Keratinocyte (primary cell): ENCODE measurements around the gene PTPRN2. TPM values are rescaled to one million over a fixed set of nuclear protein-coding genes. Genes with fewer than 3 reads are reported as not detected.

Experiments used
- DNase-seq: peaks from one replicate; pipeline ENCODE4 v3.0.0-alpha.2; 2011; ENCODE audit warnings: low read depth, missing footprints, low spot score
- FAIRE-seq: peaks from 2 replicates; lab custom pipeline; 2011; peaks lifted over from hg19 to GRCh38; lab: Jason Lieb, UNC
- H2AFZ ChIP-seq: 2 replicates; pipeline ENCODE4 v1.6.0; 2012; ENCODE audit warnings: low read length, control low read depth, inconsistent platforms; ENCODE audit not compliant: control insufficient read depth
- H3K27ac ChIP-seq: 2 replicates; pipeline ENCODE4 v1.5.1; 2011; ENCODE audit warnings: low read length; ENCODE audit not compliant: control insufficient read depth, insufficient read depth
- H3K27me3 ChIP-seq: 3 replicates; pipeline ENCODE4 v1.6.0; 2011; ENCODE audit warnings: low read length; ENCODE audit not compliant: control insufficient read depth, insufficient read depth; ENCODE audit errors: extremely low read depth
- H3K36me3 ChIP-seq, 2 experiments: 2 replicates in 1 of 2; 3 replicates in 1 of 2; pipeline ENCODE4 v1.5.1; 2011; ENCODE audit warnings: low read length in 2 of 2, mild to moderate bottlenecking in 1 of 2; ENCODE audit not compliant: control insufficient read depth in 2 of 2, insufficient read depth in 2 of 2; ENCODE audit errors: extremely low read depth in 1 of 2
- H3K4me1 ChIP-seq: 3 replicates; pipeline ENCODE4 v1.5.1; 2011; ENCODE audit warnings: low read length; ENCODE audit not compliant: control insufficient read depth, insufficient read depth; ENCODE audit errors: extremely low read depth
- H3K4me2 ChIP-seq: 3 replicates; pipeline ENCODE4 v1.6.0; 2011; ENCODE audit warnings: low read depth, low read length; ENCODE audit not compliant: control insufficient read depth, insufficient read depth; ENCODE audit errors: extremely low read depth
- H3K4me3 ChIP-seq, 3 experiments: fragments of 200-600 bp in 1 of 3; sonication (generic) in 1 of 3; 2 replicates in 2 of 3; 3 replicates in 1 of 3; pipeline ENCODE4 v1.5.1; 2011 to 2016; ENCODE audit warnings: low read length in 3 of 3, mild to moderate bottlenecking in 3 of 3, control low read depth in 2 of 3, inconsistent platforms in 1 of 3, low read depth in 1 of 3, mixed read lengths in 1 of 3, mixed run types in 1 of 3, moderate library complexity in 1 of 3; ENCODE audit not compliant: control insufficient read depth in 2 of 3, insufficient read depth in 2 of 3; ENCODE audit errors: extremely low read depth in 1 of 3
- H3K79me2 ChIP-seq: 2 replicates; pipeline ENCODE4 v1.6.0; 2012; ENCODE audit warnings: low read length; ENCODE audit not compliant: control insufficient read depth, insufficient read depth
- H3K9ac ChIP-seq: 3 replicates; pipeline ENCODE4 v1.6.0; 2011; ENCODE audit warnings: low read length; ENCODE audit not compliant: control insufficient read depth, insufficient read depth; ENCODE audit errors: extremely low read depth
- H3K9me1 ChIP-seq: 3 replicates; pipeline ENCODE4 v1.6.0; 2011; ENCODE audit warnings: low read length; ENCODE audit not compliant: control insufficient read depth, insufficient read depth; ENCODE audit errors: extremely low read depth
- H3K9me3 ChIP-seq: 2 replicates; pipeline ENCODE4 v1.5.1; 2012; ENCODE audit warnings: low read depth, low read length; ENCODE audit not compliant: control insufficient read depth
- H4K20me1 ChIP-seq: 3 replicates; pipeline ENCODE4 v1.6.0; 2011; ENCODE audit warnings: low read length; ENCODE audit not compliant: control insufficient read depth, insufficient read depth; ENCODE audit errors: extremely low read depth
- EZH2 ChIP-seq: IDR thresholded peaks from one replicate; pipeline ENCODE4 v1.6.1; 2012; ENCODE audit warnings: inconsistent platforms, mild to moderate bottlenecking, low read length, moderate library complexity
- dilution Hi-C: fragments of 300-500 bp; cut with MboI; formaldehyde crosslinking; loops from one replicate; pipeline ENCODE4 v1.7.0; 2020; ENCODE audit warnings: low sequenced_read_pairs; ENCODE audit not compliant: extremely low pct_ligation_motif_present
- polyA plus RNA-seq, 5 experiments: library from polyadenylated mRNA; depleted of rRNA in 3 of 5; stranded (reverse) in 3 of 5; stranded (forward) in 1 of 5; unstranded in 1 of 5; fragments of >200 nt; gene quantifications; 1 replicate in 1 of 5; 2 replicates in 3 of 5; 3 replicates in 1 of 5; pipeline versions ENCODE4 v1.2.1 to v1.2.3, GENCODE V29; 2011 to 2012; ENCODE audit warnings: missing spikeins in 2 of 5, low read depth in 1 of 5, low replicate concordance in 1 of 5
- TF ChIP-seq, protein P1 (sequence below), 3 experiments: IDR thresholded peaks in 1 of 3; conservative IDR thresholded peaks in 1 of 3; optimal IDR thresholded peaks in 1 of 3; 2 replicates in 2 of 3; 3 replicates in 1 of 3; pipeline versions ENCODE3 to v1.5.1; 2011; ENCODE audit warnings: low read length in 3 of 3, mild to moderate bottlenecking in 3 of 3, moderate library complexity in 2 of 3, control low read depth in 1 of 3, inconsistent platforms in 1 of 3; ENCODE audit not compliant: insufficient read depth in 2 of 3; ENCODE audit errors: extremely low read depth in 1 of 3

PTPRN2 gene
- polyA plus RNA-seq, 1 donor (not counting 4 experiments of a cell fraction or from before 2014, with no cell fraction given), result not detected

DNA sequence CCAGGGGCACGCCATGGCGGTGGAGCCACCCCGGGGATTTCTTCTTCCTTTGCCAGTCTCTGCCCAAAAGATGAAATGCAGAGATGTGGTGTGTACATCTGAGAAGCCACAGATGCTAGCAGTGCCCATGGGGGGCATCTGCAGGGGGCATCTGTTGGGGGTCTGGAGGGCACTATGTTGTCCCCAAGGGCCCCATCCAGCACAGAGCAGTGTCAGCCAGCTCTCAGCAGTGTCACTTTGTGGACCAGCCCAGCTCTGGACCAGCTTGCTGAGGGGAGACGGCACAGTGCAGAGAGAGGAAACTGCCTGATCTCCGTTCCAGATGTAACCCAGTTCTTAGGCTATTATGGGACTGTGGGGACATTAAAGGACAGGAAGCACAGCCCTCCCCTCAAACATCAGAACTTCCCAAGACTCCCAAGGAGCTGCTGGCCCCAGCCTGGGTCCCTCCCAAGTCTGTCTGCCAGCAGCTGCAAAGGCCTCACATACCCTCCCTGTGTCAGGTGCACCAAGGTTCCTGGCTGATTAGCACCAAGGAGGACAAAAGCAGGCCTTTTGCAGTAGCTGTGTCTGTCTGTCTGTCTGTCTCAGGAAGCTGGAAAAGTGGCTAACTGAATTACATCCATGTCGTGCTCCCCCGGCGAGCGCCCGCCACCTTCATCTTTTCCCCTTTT is 536.5 kb downstream of the PTPRN2 start:
- Histone ChIP-seq H3K79me2 (no peaks in the 10 kb centered on the region), H4K20me1 (no peaks in the 10 kb centered on the region), H3K9me1 (no peaks in the 10 kb centered on the region), H3K9ac (no peak overlapping the region), H3K4me1 (no peaks in the 10 kb centered on the region), H3K4me3 (no peak overlapping the region), H3K27me3 (no peaks in the 10 kb centered on the region), H3K9me3 (peaks cover 21% of the 10 kb centered on the region), H3K4me2 (no peak overlapping the region), H2AFZ (no peak overlapping the region), H3K27ac (no peak overlapping the region), H3K36me3 (no peaks in the 10 kb centered on the region)
- DNase-seq, result no peak
- dilution Hi-C loops, result no loop called here
- TF ChIP-seq, protein P1, sequence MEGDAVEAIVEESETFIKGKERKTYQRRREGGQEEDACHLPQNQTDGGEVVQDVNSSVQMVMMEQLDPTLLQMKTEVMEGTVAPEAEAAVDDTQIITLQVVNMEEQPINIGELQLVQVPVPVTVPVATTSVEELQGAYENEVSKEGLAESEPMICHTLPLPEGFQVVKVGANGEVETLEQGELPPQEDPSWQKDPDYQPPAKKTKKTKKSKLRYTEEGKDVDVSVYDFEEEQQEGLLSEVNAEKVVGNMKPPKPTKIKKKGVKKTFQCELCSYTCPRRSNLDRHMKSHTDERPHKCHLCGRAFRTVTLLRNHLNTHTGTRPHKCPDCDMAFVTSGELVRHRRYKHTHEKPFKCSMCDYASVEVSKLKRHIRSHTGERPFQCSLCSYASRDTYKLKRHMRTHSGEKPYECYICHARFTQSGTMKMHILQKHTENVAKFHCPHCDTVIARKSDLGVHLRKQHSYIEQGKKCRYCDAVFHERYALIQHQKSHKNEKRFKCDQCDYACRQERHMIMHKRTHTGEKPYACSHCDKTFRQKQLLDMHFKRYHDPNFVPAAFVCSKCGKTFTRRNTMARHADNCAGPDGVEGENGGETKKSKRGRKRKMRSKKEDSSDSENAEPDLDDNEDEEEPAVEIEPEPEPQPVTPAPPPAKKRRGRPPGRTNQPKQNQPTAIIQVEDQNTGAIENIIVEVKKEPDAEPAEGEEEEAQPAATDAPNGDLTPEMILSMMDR (optimal IDR thresholded peaks at IDR 0.05 in 1 of 3, IDR thresholded peaks at IDR 0.05 in 1 of 3, conservative IDR thresholded peaks at IDR 0.05 in 1 of 3; ENCODE audit: extremely low read depth in 1 of 3, insufficient read depth in 2 of 3, low read length in 3 of 3), result no peak
- TF ChIP-seq EZH2, result no peak
- FAIRE-seq, result no peak

DNA sequence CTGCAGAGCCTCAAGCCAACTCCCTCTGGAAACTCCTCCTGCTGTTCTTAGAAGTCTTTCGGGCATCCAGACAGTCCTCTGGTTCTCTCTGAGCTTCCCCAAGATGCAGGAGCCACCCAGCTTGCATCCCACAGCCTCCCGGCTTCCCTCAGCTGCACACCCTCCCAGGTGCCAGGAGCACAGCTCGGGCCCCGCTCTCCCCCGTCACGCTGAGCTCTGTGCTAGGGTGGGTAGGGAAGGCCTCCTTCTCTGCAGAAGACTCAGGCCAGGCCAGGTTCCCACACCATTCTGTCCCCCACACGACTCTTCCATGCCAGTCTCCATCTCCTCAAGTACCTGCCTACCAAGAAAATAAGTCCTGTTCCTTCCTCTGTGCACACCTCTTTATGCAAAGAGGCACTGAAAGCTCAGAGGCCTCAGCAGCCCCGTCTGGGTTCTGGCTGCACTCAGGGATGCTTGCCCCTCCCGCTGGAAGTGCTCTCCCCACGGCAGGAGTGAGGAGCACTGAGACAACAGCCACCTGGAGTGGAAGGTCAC is 537.1 kb downstream of the PTPRN2 start:
- FAIRE-seq (no peak), DNase-seq (no peak)
- TF ChIP-seq, protein P1 (optimal IDR thresholded peaks at IDR 0.05 in 1 of 3, IDR thresholded peaks at IDR 0.05 in 1 of 3, conservative IDR thresholded peaks at IDR 0.05 in 1 of 3; ENCODE audit: extremely low read depth in 1 of 3, insufficient read depth in 2 of 3, low read length in 3 of 3), result no peak
- TF ChIP-seq EZH2, result no peak

More for the DNA sequence above, 537.1 kb downstream of the PTPRN2 start:
- Histone ChIP-seq H3K79me2 (no peaks in the 10 kb centered on the region), H3K9me3 (peaks cover 21% of the 10 kb centered on the region), H2AFZ (no peak overlapping the region), H4K20me1 (no peaks in the 10 kb centered on the region), H3K4me1 (no peaks in the 10 kb centered on the region), H3K9ac (no peak overlapping the region), H3K4me2 (no peak overlapping the region), H3K9me1 (no peaks in the 10 kb centered on the region), H3K27ac (no peak overlapping the region), H3K36me3 (no peaks in the 10 kb centered on the region), H3K4me3 (no peak overlapping the region), H3K27me3 (no peaks in the 10 kb centered on the region)
- dilution Hi-C loops, result no loop called here
